GM12878 (cell line): Measurements from ENCODE around the gene OR6B3. TPM values are rescaled to one million over a fixed set of nuclear protein-coding genes. Genes with fewer than 3 reads are reported as not detected.

ENCODE experiments used
- ATAC-seq: fragments of 200-7000 bp; cut with Tn5 transposase; 3 replicates; pipeline ENCODE4 v1.9.1; 2020; ENCODE audit warnings: mild to moderate bottlenecking, moderate library complexity
- BruUV-seq: library from RNA; stranded (reverse); fragments of 400-500 nt; replicated peaks from 2 replicates; lab custom pipeline; 2021; lab: Mats Ljungman, UMichigan
- CTCF ChIA-PET: fragments of 300-600 bp; sonication (Branson Sonifier 250); formaldehyde crosslinking; extraction: SDS; loops from one replicate; lab custom pipeline; 2021; ENCODE audit warnings: inconsistent platforms; lab: Yijun Ruan, JAX
- POLR2A ChIA-PET: fragments of 350-600 bp; formaldehyde crosslinking; extraction: SDS; loops from one replicate; lab custom pipeline; 2021; ENCODE audit warnings: inconsistent platforms; lab: Charles Lee
- RAD21 ChIA-PET: fragments of 300-600 bp; sonication (Branson Sonifier 250); formaldehyde crosslinking; loops from one replicate; lab custom pipeline; 2023; ENCODE audit warnings: antibody characterized with exemption; ENCODE audit not compliant: unreplicated experiment; lab: Charles Lee
- SMC1A ChIA-PET: fragments of 300-600 bp; sonication (Branson Sonifier 250); formaldehyde crosslinking; loops from one replicate; lab custom pipeline; 2023; ENCODE audit not compliant: unreplicated experiment, uncharacterized antibody; lab: Charles Lee
- DNase-seq: peaks from one replicate; pipeline ENCODE4 v3.0.0-alpha.2; 2011; ENCODE audit warnings: low read depth, low spot score
- FAIRE-seq: peaks from 3 replicates; lab custom pipeline; 2011; peaks lifted over from hg19 to GRCh38; lab: Jason Lieb, UNC
- H2AFZ ChIP-seq: 2 replicates; pipeline ENCODE4 v1.6.0; 2011; ENCODE audit warnings: low read depth, low read length, control low read depth; ENCODE audit not compliant: control insufficient read depth
- H3K27ac ChIP-seq: 2 replicates; pipeline ENCODE4 v1.5.1; 2011; ENCODE audit warnings: control low read depth; ENCODE audit not compliant: control insufficient read depth, insufficient read depth
- H3K27me3 ChIP-seq, 2 experiments: replicated peaks in 1 of 2; 2 replicates each; pipeline versions ENCODE4 v1.6.0 to v1.6.1; 2011; ENCODE audit warnings: low read length in 1 of 2; ENCODE audit not compliant: control insufficient read depth in 2 of 2, insufficient read depth in 2 of 2
- H3K36me3 ChIP-seq, 2 experiments: 2 replicates each; pipeline ENCODE4 v1.5.1; 2011; ENCODE audit warnings: low read length in 1 of 2; ENCODE audit not compliant: control insufficient read depth in 2 of 2, insufficient read depth in 2 of 2
- H3K4me1 ChIP-seq: 2 replicates; pipeline ENCODE4 v1.6.1; 2011; ENCODE audit warnings: mild to moderate bottlenecking, low read length, moderate library complexity, mixed read lengths; ENCODE audit not compliant: control insufficient read depth, insufficient read depth
- H3K4me2 ChIP-seq: 2 replicates; pipeline ENCODE4 v1.6.0; 2011; ENCODE audit warnings: control low read depth; ENCODE audit not compliant: control insufficient read depth, insufficient read depth
- H3K4me3 ChIP-seq: fragments of 200-600 bp; sonication (generic); 2 replicates; pipeline ENCODE4 v1.5.1; 2016
- H3K79me2 ChIP-seq: 2 replicates; pipeline ENCODE4 v1.6.0; 2011; ENCODE audit warnings: low read length; ENCODE audit not compliant: control insufficient read depth, insufficient read depth
- H3K9ac ChIP-seq: 2 replicates; pipeline ENCODE4 v1.8.0; 2011; ENCODE audit warnings: low read length, control low read depth, mixed read lengths; ENCODE audit not compliant: control insufficient read depth, insufficient read depth
- H3K9me3 ChIP-seq: replicated peaks from 3 replicates; pipeline ENCODE4 v1.5.1; 2011; ENCODE audit warnings: mild to moderate bottlenecking, low read length; ENCODE audit not compliant: control insufficient read depth, insufficient read depth
- H4K20me1 ChIP-seq: 2 replicates; pipeline ENCODE4 v1.6.0; 2011; ENCODE audit not compliant: control insufficient read depth, insufficient read depth
- BCLAF1 ChIP-seq: fragments of 450-650 bp; IDR thresholded peaks from 2 replicates; pipeline ENCODE4 v1.6.1; 2017; ENCODE audit warnings: antibody characterized with exemption, mild to moderate bottlenecking, moderate library complexity
- CUX1 ChIP-seq: IDR thresholded peaks from 2 replicates; pipeline ENCODE4 v1.6.1; 2012; ENCODE audit warnings: improper control_type of control experiment, low read depth, low read length; ENCODE audit not compliant: insufficient replicate concordance
- EED ChIP-seq: sonication (generic); IDR thresholded peaks from 2 replicates; pipeline ENCODE4 v1.6.1; 2016; ENCODE audit warnings: antibody characterized with exemption, low read depth
- IRF5 ChIP-seq: fragments of 450-650 bp; IDR thresholded peaks from 2 replicates; pipeline ENCODE4 v1.6.1; 2017; ENCODE audit warnings: borderline replicate concordance
- JUND ChIP-seq: IDR thresholded peaks from 2 replicates; pipeline ENCODE4 v1.6.1; 2012; ENCODE audit warnings: low read depth, mild to moderate bottlenecking, low read length, improper control_type of control experiment, moderate library complexity
- SMAD1 ChIP-seq: fragments of 450-650 bp; IDR thresholded peaks from 2 replicates; pipeline ENCODE4 v1.6.1; 2018; ENCODE audit warnings: mild to moderate bottlenecking, low read depth; ENCODE audit not compliant: partially characterized antibody
- TCF12 ChIP-seq: IDR thresholded peaks from 2 replicates; pipeline ENCODE4 v1.6.1; 2011; ENCODE audit warnings: low read depth, mild to moderate bottlenecking, low read length
- ZNF207 ChIP-seq: fragments of 450-650 bp; IDR thresholded peaks from 2 replicates; pipeline ENCODE4 v1.6.1; 2014; ENCODE audit warnings: antibody characterized with exemption, mild to moderate bottlenecking, borderline replicate concordance
- ZNF592 ChIP-seq: fragments of 450-650 bp; IDR thresholded peaks from 2 replicates; pipeline ENCODE4 v1.6.1; 2017; ENCODE audit warnings: mild to moderate bottlenecking, moderate library complexity
- ZZZ3 ChIP-seq: IDR thresholded peaks from 2 replicates; pipeline ENCODE4 v1.6.1; 2011; ENCODE audit warnings: low read depth; ENCODE audit not compliant: control insufficient read depth, insufficient read length
- WGBS: methylation state at CpG from one replicate; pipeline ENCODE4 v1.1.6; 2016; ENCODE audit warnings: low lambda C conversion rate; ENCODE audit not compliant: insufficient replicate concordance, insufficient coverage; ENCODE audit errors: missing lambda C conversion rate; 5-methylcytosine and 5-hydroxymethylcytosine counted together
- in situ Hi-C: fragments of 300-500 bp; cut with MboI; formaldehyde crosslinking; loops from 9 replicates; pipeline ENCODE4 v1.14.3; 2018; ENCODE audit warnings: mixed read lengths
- intact Hi-C: fragments of 100-400 bp; cut with micrococcal nuclease; formaldehyde crosslinking; loops from one replicate; pipeline ENCODE4 v1.14.2; 2022; ENCODE audit not compliant: unreplicated experiment
- polyA plus RNA-seq, 11 experiments: library from polyadenylated mRNA; depleted of rRNA in 4 of 11; unstranded in 6 of 11; stranded (reverse) in 5 of 11; fragments of >200 nt; fragmentation: Nextera tagmentation in 4 of 11; fragmentation: Illumina TruSeq in 1 of 11; extraction: Ambion mirVana in 4 of 11; extraction: Trizol in 1 of 11; gene quantifications; 1 replicate in 1 of 11; 2 replicates in 10 of 11; pipeline versions ENCODE4 v1.2.1 to v1.2.3, GENCODE V29; 2011 to 2016; ENCODE audit warnings: inconsistent platforms in 2 of 11, missing spikeins in 2 of 11, low read depth in 1 of 11
- total RNA-seq, 4 experiments: library from RNA; depleted of rRNA in 3 of 4; stranded (reverse); fragments of >200 nt in 3 of 4; fragmentation: Illumina TruSeq in 1 of 4; extraction: Trizol in 1 of 4; gene quantifications; 2 replicates each; pipeline versions ENCODE4 v1.2.1 to v1.2.3, GENCODE V29; 2013 to 2021

The OR6B3 gene
- total and polyA plus RNA-seq, 10 of the 15 experiments (the other 5 are each of a cell fraction or from before 2014, with no cell fraction given) = not detected

GRCh38 chr2:240068193-240068592 lies 14.9 kb upstream of the OR6B3 start:
- H3K9ac ChIP-seq = no peak overlapping the region
- BruUV-seq = no TSS peak
- no peaks in the 10 kb centered on the region for H4K20me1 ChIP-seq
- H3K9me3 ChIP-seq = no peaks in the 10 kb centered on the region
- no peak overlapping the region for H3K27ac ChIP-seq
- FAIRE-seq = no peak
- no peaks in the 10 kb centered on the region for H3K4me1 ChIP-seq
- SMC1A ChIA-PET = no interaction called here
- 29% methylated on average over 1 of the region's 1 CpG for WGBS
- no peaks in the 10 kb centered on the region for H3K36me3 ChIP-seq
- ATAC-seq = no peak
- RAD21 ChIA-PET = no interaction called here
- H2AFZ ChIP-seq = no peak overlapping the region
- H3K4me3 ChIP-seq = no peak overlapping the region
- DNase-seq = no peak
- no peak overlapping the region for H3K4me2 ChIP-seq
- POLR2A ChIA-PET = no interaction called here
- H3K27me3 ChIP-seq = peaks cover 0 to 4% of the 10 kb centered on the region in 2 experiments; a peak in 1 of 4 replicates
- intact Hi-C loops (no loop called here), in situ Hi-C loops (loop anchor here (10.0 kb wide), 1 partner anchor 377 kb away; no protein-coding TSS in a partner anchor)
- CTCF ChIA-PET = no interaction called here
- no peaks in the 10 kb centered on the region for H3K79me2 ChIP-seq
- TF ChIP-seq ZNF207 (no peak), ZNF592 (no peak), CUX1 (no peak), IRF5 (no peak), SMAD1 (no peak), JUND (no peak), BCLAF1 (no peak), ZZZ3 (no peak), TCF12 (no peak), EED (no peak)
